CD14-positive monocyte (primary cell): ENCODE measurements around the gene ARHGAP30. TPM values are rescaled to one million over a fixed set of nuclear protein-coding genes. Genes with fewer than 3 reads are reported as not detected.

ENCODE experiments used
- DNase-seq, 3 donors: peaks; one replicate each; pipeline ENCODE4 v3.0.0-alpha.2; 2011 to 2022
- H2AFZ ChIP-seq: 2 replicates; pipeline ENCODE4 v1.6.0; 2012; ENCODE audit warnings: mild to moderate bottlenecking, low read depth, low read length, inconsistent platforms; ENCODE audit not compliant: insufficient read depth, poor library complexity, severe bottlenecking
- H3K27ac ChIP-seq, 2 donors: 1 replicate in 1 of 2; 2 replicates in 1 of 2; pipeline ENCODE4 v1.5.1; 2012 to 2013; ENCODE audit warnings: low read length in 2 of 2, control low read depth in 1 of 2, inconsistent platforms in 1 of 2, low read depth in 1 of 2, mild to moderate bottlenecking in 1 of 2
- H3K27me3 ChIP-seq, 2 donors: one replicate each; pipeline versions ENCODE4 v1.6.0 to v1.6.1; 2011 to 2013; ENCODE audit warnings: low read length in 2 of 2; ENCODE audit not compliant: control insufficient read depth in 2 of 2, insufficient read depth in 2 of 2
- H3K36me3 ChIP-seq, 2 donors: replicated peaks in 1 of 2; 1 replicate in 1 of 2; 2 replicates in 1 of 2; pipeline versions ENCODE4 v1.5.1 to v1.6.1; 2012 to 2013; ENCODE audit warnings: low read length in 2 of 2, control low read depth in 1 of 2, inconsistent platforms in 1 of 2, mild to moderate bottlenecking in 1 of 2; ENCODE audit not compliant: insufficient read depth in 2 of 2, control insufficient read depth in 1 of 2
- H3K4me1 ChIP-seq, 2 donors: 1 replicate in 1 of 2; 2 replicates in 1 of 2; pipeline versions ENCODE4 v1.5.1 to v1.6.1; 2012 to 2013; ENCODE audit warnings: low read length in 2 of 2, control low read depth in 1 of 2, inconsistent platforms in 1 of 2, mild to moderate bottlenecking in 1 of 2, moderate library complexity in 1 of 2; ENCODE audit not compliant: insufficient read depth in 2 of 2, control insufficient read depth in 1 of 2
- H3K4me2 ChIP-seq: replicated peaks from 2 replicates; pipeline ENCODE3; 2012; ENCODE audit warnings: low read length, moderate library complexity, mild to moderate bottlenecking; ENCODE audit not compliant: poor library complexity, severe bottlenecking; ENCODE audit errors: extremely low read depth
- H3K4me3 ChIP-seq, 3 experiments: fragments of 200-600 bp in 1 of 3; sonication (generic) in 1 of 3; replicated peaks in 1 of 3; 1 replicate in 2 of 3; 2 replicates in 1 of 3; pipeline ENCODE4 v1.5.1; 2011 to 2013; ENCODE audit warnings: low read length in 3 of 3, mild to moderate bottlenecking in 3 of 3, control low read depth in 2 of 3, low read depth in 2 of 3, inconsistent platforms in 1 of 3, moderate library complexity in 1 of 3
- H3K79me2 ChIP-seq: 2 replicates; pipeline ENCODE4 v1.6.0; 2012; ENCODE audit warnings: mild to moderate bottlenecking, control low read depth, inconsistent platforms, low read length, moderate library complexity; ENCODE audit not compliant: insufficient read depth
- H3K9ac ChIP-seq: 2 replicates; pipeline ENCODE4 v1.6.0; 2017; ENCODE audit warnings: low read length, mild to moderate bottlenecking; ENCODE audit not compliant: insufficient read depth, poor library complexity, severe bottlenecking
- H3K9me3 ChIP-seq, 2 donors: replicated peaks in 1 of 2; 1 replicate in 1 of 2; 2 replicates in 1 of 2; pipeline versions ENCODE4 v1.5.1 to v1.6.1; 2012 to 2013; ENCODE audit warnings: low read length in 2 of 2, control low read depth in 1 of 2; ENCODE audit not compliant: control insufficient read depth in 1 of 2, insufficient read depth in 1 of 2
- H4K20me1 ChIP-seq: 2 replicates; pipeline ENCODE4 v1.6.0; 2012; ENCODE audit warnings: mild to moderate bottlenecking, low read length, control low read depth, moderate library complexity; ENCODE audit not compliant: insufficient read depth
- H3K27ac Mint-ChIP-seq, 7 donors: one replicate each; pipeline ENCODE4 v1.8.0; 2020; ENCODE audit warnings: mild to moderate bottlenecking in 7 of 7, mixed read lengths in 7 of 7, moderate library complexity in 6 of 7, inconsistent platforms in 2 of 7
- H3K27me3 Mint-ChIP-seq, 3 donors: one replicate each; pipeline ENCODE4 v1.8.0; 2021 to 2022; ENCODE audit warnings: low read depth in 3 of 3, mild to moderate bottlenecking in 3 of 3, mixed read lengths in 3 of 3, moderate library complexity in 3 of 3, inconsistent platforms in 1 of 3
- H3K36me3 Mint-ChIP-seq, 2 donors: one replicate each; pipeline ENCODE4 v1.8.0; 2020; ENCODE audit warnings: mixed read lengths in 2 of 2, inconsistent platforms in 1 of 2, mild to moderate bottlenecking in 1 of 2
- H3K4me1 Mint-ChIP-seq: one replicate; pipeline ENCODE4 v1.8.0; 2020; ENCODE audit warnings: mild to moderate bottlenecking, mixed read lengths
- H3K4me3 Mint-ChIP-seq, 2 donors: one replicate each; pipeline ENCODE4 v1.8.0; 2020; ENCODE audit warnings: mild to moderate bottlenecking in 2 of 2, mixed read lengths in 2 of 2, moderate library complexity in 1 of 2
- H3K9me3 Mint-ChIP-seq, 7 donors: one replicate each; pipeline ENCODE4 v1.8.0; 2020 to 2022; ENCODE audit warnings: mixed read lengths in 7 of 7, mild to moderate bottlenecking in 6 of 7, moderate library complexity in 6 of 7, inconsistent platforms in 2 of 7
- CTCF ChIP-seq: fragments of 200-600 bp; IDR thresholded peaks from one replicate; pipeline ENCODE4 v1.8.0; 2022; ENCODE audit warnings: antibody characterized with exemption, mild to moderate bottlenecking
- WGBS: methylation state at CpG from one replicate; pipeline ENCODE4 v1.1.5; 2013; ENCODE audit warnings: missing lambda C conversion rate; ENCODE audit not compliant: insufficient coverage; 5-methylcytosine and 5-hydroxymethylcytosine counted together
- intact Hi-C, 2 donors: fragments of 100-400 bp; cut with micrococcal nuclease; formaldehyde crosslinking; loops; one replicate each; pipeline versions ENCODE4 v1.15.0 to v1.15.1; 2023
- polyA plus RNA-seq, 3 donors: library from polyadenylated mRNA; depleted of rRNA in 1 of 3; unstranded in 2 of 3; stranded (reverse) in 1 of 3; fragments of 300-500 nt in 2 of 3; fragments of >200 nt in 1 of 3; fragmentation: Illumina TruSeq in 2 of 3; gene quantifications; 1 replicate in 2 of 3; 2 replicates in 1 of 3; pipeline ENCODE4 v1.2.3, GENCODE V29; 2012 to 2021

The ARHGAP30 gene
- polyA plus RNA-seq, 3 donors: 101 to 140 (median 129) TPM

- peaks cover 1 to 7% (median 4%) of the 10 kb centered on the region in 3 donors for H3K27me3 Mint-ChIP-seq
- intact Hi-C loops: no loop called here
- no peak overlapping the region for H3K4me3 Mint-ChIP-seq
- no peak for TF ChIP-seq CTCF
- peaks cover 0 to 2% (median 0%) of the 10 kb centered on the region in 7 donors for H3K9me3 Mint-ChIP-seq
- Histone ChIP-seq H2AFZ (no peak overlapping the region), H3K4me1 (peaks cover 20 to 28% of the 10 kb centered on the region in 2 donors), H3K79me2 (no peaks in the 10 kb centered on the region), H3K9me3 (no peaks in the 10 kb centered on the region), H3K9ac (no peak overlapping the region), H3K36me3 (no peaks in the 10 kb centered on the region), H3K4me2 (no peak overlapping the region), H3K4me3 (no peak overlapping the region), H3K27ac (no peak overlapping the region), H4K20me1 (no peaks in the 10 kb centered on the region), H3K27me3 (no peaks in the 10 kb centered on the region)
- H3K36me3 Mint-ChIP-seq: peaks cover 3% of the 10 kb centered on the region in 2 donors
- 100% methylated on average over 2 of the region's 3 CpGs for WGBS
- H3K4me1 Mint-ChIP-seq: peaks cover 52% of the 10 kb centered on the region
- no peak for DNase-seq
- H3K27ac Mint-ChIP-seq: no peak overlapping the region
Measured at GRCh38 chr1:161090617-161091016, 20.9 kb upstream of the ARHGAP30 start.

GRCh38 chr1:161089938-161090337 is 20.2 kb upstream of the ARHGAP30 start:
- H3K27ac ChIP-seq: no peak overlapping the region
- H3K36me3 ChIP-seq: no peaks in the 10 kb centered on the region
- no peak overlapping the region for H3K4me2 ChIP-seq
- no peaks in the 10 kb centered on the region for H3K27me3 ChIP-seq
- intact Hi-C loops: no loop called here
- H4K20me1 ChIP-seq: no peaks in the 10 kb centered on the region
- peaks cover 3% of the 10 kb centered on the region in 2 donors for H3K36me3 Mint-ChIP-seq
- 89% methylated on average over 1 of the region's 5 CpGs for WGBS
- H2AFZ ChIP-seq: no peak overlapping the region
- H3K4me3 ChIP-seq: no peak overlapping the region
- DNase-seq: no peak
- H3K4me1 ChIP-seq: peaks cover 20 to 25% of the 10 kb centered on the region in 2 donors
- no peak overlapping the region for H3K4me3 Mint-ChIP-seq
- peaks cover 0 to 2% (median 0%) of the 10 kb centered on the region in 7 donors for H3K9me3 Mint-ChIP-seq
- H3K4me1 Mint-ChIP-seq: peaks cover 47% of the 10 kb centered on the region
- peak overlapping the region in 1 of 7 donors; percentile 15 for H3K27ac Mint-ChIP-seq
- no peak for TF ChIP-seq CTCF
- no peak overlapping the region for H3K9ac ChIP-seq
- peaks cover 1 to 7% (median 4%) of the 10 kb centered on the region in 3 donors for H3K27me3 Mint-ChIP-seq
- no peaks in the 10 kb centered on the region for H3K9me3 ChIP-seq
- H3K79me2 ChIP-seq: no peaks in the 10 kb centered on the region
